ENCODE results near the gene DHX16. TPM values are rescaled to one million over a fixed set of nuclear protein-coding genes. Genes with fewer than 3 reads are reported as not detected.
A peak's percentile ranks its signal among the peaks of the same experiment; 100 is the strongest.

Gene DHX16
- total RNA-seq, 4 donors from 2014 or later = 11.4 to 26.6 (median 24.4) TPM

DNA sequence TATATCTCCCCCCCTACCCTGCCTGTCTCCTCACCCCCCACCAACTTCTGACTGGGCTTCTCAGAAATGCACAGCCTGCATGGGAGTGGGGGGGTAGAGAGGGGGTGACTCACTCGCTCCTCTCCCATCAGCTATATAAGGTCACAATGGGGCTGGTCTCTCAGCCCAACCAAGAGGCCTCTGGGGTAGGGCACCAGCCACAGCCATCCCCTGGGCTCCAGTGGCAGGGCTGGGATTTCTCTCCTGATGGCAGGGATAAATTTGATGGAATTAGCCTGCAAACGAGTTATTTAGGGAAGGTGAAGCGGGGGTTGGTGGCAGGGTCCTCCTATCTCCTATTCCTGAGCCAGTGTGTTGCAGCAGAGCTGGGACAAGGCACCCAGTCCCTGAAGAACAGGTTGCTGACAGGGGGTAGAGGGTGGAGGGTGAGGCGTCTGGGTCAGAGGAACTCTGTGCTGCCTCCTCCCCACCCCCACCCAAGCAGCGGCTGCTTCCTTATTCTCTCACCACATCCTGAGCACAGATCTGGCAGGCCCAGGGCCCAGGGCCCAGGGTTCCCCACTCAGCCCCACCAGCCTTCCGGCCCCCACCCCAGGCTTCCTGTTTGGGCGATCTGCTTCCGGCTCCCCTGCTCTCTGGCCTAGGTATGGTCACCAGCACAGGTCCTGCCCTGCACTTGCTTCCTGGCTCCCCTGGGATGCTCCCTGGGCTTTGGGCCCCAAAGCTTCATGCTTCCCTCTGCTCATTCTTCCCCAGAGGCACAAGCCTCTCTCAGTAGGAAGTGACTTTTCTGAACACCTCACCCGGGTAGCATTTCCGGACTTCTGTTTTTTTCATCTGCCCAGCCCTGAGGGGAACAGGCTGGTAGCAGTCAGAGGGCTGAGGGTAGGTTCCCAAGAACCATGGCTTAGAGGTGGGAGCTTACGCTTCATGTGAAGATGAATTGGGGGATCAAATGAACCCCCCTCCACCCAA is 9.6 kb upstream of the DHX16 start:
- WGBS, 2 donors = 0 to 17% methylated on average over 3 to 6 of the region's 11 CpGs
- no peaks in the 10 kb centered on the region for H3K9me3 ChIP-seq
- TF ChIP-seq, protein P1, sequence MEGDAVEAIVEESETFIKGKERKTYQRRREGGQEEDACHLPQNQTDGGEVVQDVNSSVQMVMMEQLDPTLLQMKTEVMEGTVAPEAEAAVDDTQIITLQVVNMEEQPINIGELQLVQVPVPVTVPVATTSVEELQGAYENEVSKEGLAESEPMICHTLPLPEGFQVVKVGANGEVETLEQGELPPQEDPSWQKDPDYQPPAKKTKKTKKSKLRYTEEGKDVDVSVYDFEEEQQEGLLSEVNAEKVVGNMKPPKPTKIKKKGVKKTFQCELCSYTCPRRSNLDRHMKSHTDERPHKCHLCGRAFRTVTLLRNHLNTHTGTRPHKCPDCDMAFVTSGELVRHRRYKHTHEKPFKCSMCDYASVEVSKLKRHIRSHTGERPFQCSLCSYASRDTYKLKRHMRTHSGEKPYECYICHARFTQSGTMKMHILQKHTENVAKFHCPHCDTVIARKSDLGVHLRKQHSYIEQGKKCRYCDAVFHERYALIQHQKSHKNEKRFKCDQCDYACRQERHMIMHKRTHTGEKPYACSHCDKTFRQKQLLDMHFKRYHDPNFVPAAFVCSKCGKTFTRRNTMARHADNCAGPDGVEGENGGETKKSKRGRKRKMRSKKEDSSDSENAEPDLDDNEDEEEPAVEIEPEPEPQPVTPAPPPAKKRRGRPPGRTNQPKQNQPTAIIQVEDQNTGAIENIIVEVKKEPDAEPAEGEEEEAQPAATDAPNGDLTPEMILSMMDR (IDR thresholded peaks at IDR 0.05) = no peak
- peak in 2 of 4 donors; percentile 55 to 59 for TF ChIP-seq POLR2A (IDR thresholded peaks at IDR 0.05)
- no peaks in the 10 kb centered on the region for H3K27me3 ChIP-seq
- peaks cover 45 to 82% (median 53%) of the 10 kb centered on the region in 3 donors for H3K4me1 ChIP-seq
- intact Hi-C loops (cut with DNase I) = loop anchor here (10.0 kb wide), 1 partner anchor 202 kb away; the partner anchor contains the start of gene DDR1
- H3K27ac ChIP-seq = peak overlapping the region; percentile 96 to 99 (median 98)
- H3K36me3 ChIP-seq = peaks cover 0 to 29% (median 7%) of the 10 kb centered on the region in 3 donors
- peak overlapping the region; percentile 73 to 92 (median 82) for H3K4me3 ChIP-seq
- DNase-seq = peak; percentile 70

GRCh38 chr6:30681766-30682142 is 8.9 kb upstream of the DHX16 start:
- intact Hi-C loops (cut with DNase I) = loop anchor here (10.0 kb wide), 1 partner anchor 203 kb away; the partner anchor contains the start of gene DDR1
- Histone ChIP-seq H3K9me3 (no peaks in the 10 kb centered on the region), H3K4me1 (peaks cover 44 to 80% (median 53%) of the 10 kb centered on the region in 3 donors), H3K27ac (peak overlapping the region; percentile 96 to 99 (median 98)), H3K27me3 (no peaks in the 10 kb centered on the region), H3K36me3 (peaks cover 4 to 35% (median 14%) of the 10 kb centered on the region in 3 donors), H3K4me3 (peak overlapping the region in 3 of 4 donors; percentile 73 to 92 (median 86))
- TF ChIP-seq, protein P1 (IDR thresholded peaks at IDR 0.05) = no peak
- TF ChIP-seq POLR2A (IDR thresholded peaks at IDR 0.05) = no peak
- WGBS, 2 donors = 20 to 37% methylated on average over 4 of the region's 4 CpGs
- DNase-seq = no peak

DNA sequence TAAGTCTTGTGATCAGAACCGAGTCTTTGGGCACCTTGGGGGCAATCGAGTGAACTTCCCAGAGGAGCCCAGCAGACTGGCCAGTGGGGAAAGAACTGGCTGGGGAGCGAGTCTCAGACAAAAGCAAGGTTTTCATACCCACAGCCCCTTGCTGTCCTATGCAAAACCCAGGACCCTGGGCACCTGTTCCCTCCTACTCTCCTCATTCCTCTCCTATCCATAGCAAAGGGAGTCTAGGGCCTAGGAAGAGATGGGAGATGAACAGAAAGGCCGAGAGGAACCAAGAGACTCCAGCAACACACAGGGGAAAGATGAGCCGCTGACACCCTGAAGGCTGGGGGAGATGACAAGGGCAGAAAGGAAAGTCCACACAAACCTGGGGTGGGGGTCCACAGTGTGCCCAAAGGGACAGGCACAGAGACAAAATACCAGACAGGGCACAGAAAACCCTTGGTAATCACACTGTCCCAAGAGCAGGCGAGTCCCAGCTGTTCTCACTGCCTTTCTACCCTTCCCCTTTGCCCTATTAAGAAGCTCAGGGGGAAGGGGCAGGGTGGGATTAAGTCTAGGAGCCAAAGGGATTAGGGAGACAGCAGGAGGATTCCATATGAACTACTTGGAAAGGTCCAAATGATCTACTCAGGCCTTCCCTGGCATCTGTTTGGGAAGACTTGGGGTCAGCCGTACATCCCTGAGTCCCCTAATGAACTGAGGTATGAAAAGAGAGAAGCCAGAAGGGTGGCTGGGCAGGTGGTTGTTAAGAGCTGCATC is 7.1 kb upstream of the DHX16 start:
- peak overlapping the region; percentile 5 to 99 (median 74) for H3K27ac ChIP-seq
- peaks cover 43 to 65% (median 44%) of the 10 kb centered on the region in 3 donors for H3K4me1 ChIP-seq
- DNase-seq = no peak
- TF ChIP-seq POLR2A (IDR thresholded peaks at IDR 0.05) = no peak
- TF ChIP-seq, protein P1 (IDR thresholded peaks at IDR 0.05) = no peak
- H3K36me3 ChIP-seq = peaks cover 8 to 47% (median 21%) of the 10 kb centered on the region in 3 donors
- H3K9me3 ChIP-seq = no peaks in the 10 kb centered on the region
- H3K27me3 ChIP-seq = no peaks in the 10 kb centered on the region
- peak overlapping the region in 2 of 4 donors; percentile 73 to 86 for H3K4me3 ChIP-seq
- intact Hi-C loops (cut with DNase I) = loop anchor here (2.0 to 10.0 kb wide), 2 partner anchors 41 to 205 kb away; partner anchors contain the start of genes DDR1 and TUBB
- WGBS, 2 donors = 38 to 55% methylated on average over 7 of the region's 7 CpGs

GRCh38 chr6:30678964-30679726 is 6.3 kb upstream of the DHX16 start:
- Histone ChIP-seq H3K27ac (peak overlapping the region; percentile 5 to 99 (median 74)), H3K4me3 (peak overlapping the region in 2 of 4 donors; percentile 73 to 86), H3K9me3 (no peaks in the 10 kb centered on the region), H3K27me3 (no peaks in the 10 kb centered on the region), H3K36me3 (peaks cover 8 to 47% (median 21%) of the 10 kb centered on the region in 3 donors), H3K4me1 (peaks cover 37 to 57% (median 42%) of the 10 kb centered on the region in 3 donors)
- peak in 1 of 4 donors; percentile 10 for TF ChIP-seq POLR2A (IDR thresholded peaks at IDR 0.05)
- TF ChIP-seq, protein P1 (IDR thresholded peaks at IDR 0.05) = peak; percentile 91 to 98 (median 97)
- WGBS, 2 donors = 8 to 12% methylated on average over 10 to 13 of the region's 31 CpGs
- intact Hi-C loops (cut with DNase I) = loop anchor here (2.0 kb wide), 1 partner anchor 42 kb away; the partner anchor contains the start of gene TUBB
- no peak for DNase-seq
